Ishikawa (cell line): ENCODE data around the gene IHH.

Experiments
- CEBPB ChIP-seq: IDR thresholded peaks from 2 replicates; pipeline ENCODE4 v1.6.1; 2012
- CREB1 ChIP-seq: IDR thresholded peaks from 2 replicates; pipeline ENCODE4 v1.6.1; 2012; ENCODE audit warnings: low read depth
- EGR1 ChIP-seq: IDR thresholded peaks from 2 replicates; pipeline ENCODE4 v1.6.1; 2012
- EP300 ChIP-seq: IDR thresholded peaks from 2 replicates; pipeline ENCODE4 v1.6.1; 2012; ENCODE audit warnings: borderline replicate concordance
- FOXM1 ChIP-seq: IDR thresholded peaks from 2 replicates; pipeline ENCODE4 v1.6.1; 2012; ENCODE audit warnings: low read depth, borderline replicate concordance
- MAX ChIP-seq: IDR thresholded peaks from 2 replicates; pipeline ENCODE4 v1.6.1; 2012
- NFIC ChIP-seq: IDR thresholded peaks from 2 replicates; pipeline ENCODE4 v1.6.1; 2012
- RAD21 ChIP-seq: IDR thresholded peaks from 2 replicates; pipeline ENCODE4 v1.6.1; 2012; ENCODE audit warnings: low read depth
- REST ChIP-seq: IDR thresholded peaks from 2 replicates; pipeline ENCODE4 v1.6.1; 2012; ENCODE audit warnings: low read depth, mild to moderate bottlenecking
- TAF1 ChIP-seq: IDR thresholded peaks from 2 replicates; pipeline ENCODE4 v1.6.1; 2012; ENCODE audit warnings: low read depth, mild to moderate bottlenecking
- TCF12 ChIP-seq: IDR thresholded peaks from 2 replicates; pipeline ENCODE4 v1.6.1; 2012; ENCODE audit warnings: low read depth
- TEAD4 ChIP-seq: IDR thresholded peaks from 2 replicates; pipeline ENCODE4 v1.6.1; 2012
- USF1 ChIP-seq: IDR thresholded peaks from 2 replicates; pipeline ENCODE4 v1.6.1; 2012
- YY1 ChIP-seq: IDR thresholded peaks from 2 replicates; pipeline ENCODE4 v1.6.1; 2012; ENCODE audit warnings: low read depth
- ZBTB7A ChIP-seq: IDR thresholded peaks from 2 replicates; pipeline ENCODE4 v1.6.1; 2012; ENCODE audit warnings: low read depth

The IHH gene

GRCh38 chr2:219065484-219065883 lies 4.8 kb upstream of the IHH start:
- TF ChIP-seq RAD21 (no peak), REST (no peak), USF1 (no peak), YY1 (no peak), EP300 (no peak), ZBTB7A (no peak)

- no peak for TF ChIP-seq EGR1
- no peak for TF ChIP-seq USF1
- no peak for TF ChIP-seq NFIC
- TF ChIP-seq MAX = no peak
- no peak for TF ChIP-seq TCF12
- no peak for TF ChIP-seq REST
- TF ChIP-seq CEBPB = no peak
- no peak for TF ChIP-seq YY1
- TF ChIP-seq TEAD4 = no peak
- no peak for TF ChIP-seq ZBTB7A
- no peak for TF ChIP-seq TAF1
- no peak for TF ChIP-seq CREB1
- TF ChIP-seq RAD21 = no peak
- no peak for TF ChIP-seq EP300
Measured at GRCh38 chr2:219062081-219062480, 1.4 kb upstream of the IHH start.

- TF ChIP-seq TAF1 = no peak
- no peak for TF ChIP-seq TCF12
- TF ChIP-seq EGR1 = no peak
- TF ChIP-seq CREB1 = no peak
- TF ChIP-seq MAX = no peak
- TF ChIP-seq TEAD4 = no peak
- no peak for TF ChIP-seq CEBPB
- TF ChIP-seq USF1 = no peak
- TF ChIP-seq REST = no peak
- TF ChIP-seq NFIC = no peak
- no peak for TF ChIP-seq FOXM1
- no peak for TF ChIP-seq ZBTB7A
- TF ChIP-seq EP300 = no peak
- no peak for TF ChIP-seq YY1
- TF ChIP-seq RAD21 = no peak
Measured at GRCh38 chr2:219059725-219060682, 717 bp downstream of the IHH start.

- TF ChIP-seq EP300 = no peak
- TF ChIP-seq TAF1 = no peak
- TF ChIP-seq EGR1 = no peak
- TF ChIP-seq TCF12 = no peak
- no peak for TF ChIP-seq RAD21
- no peak for TF ChIP-seq REST
Measured at GRCh38 chr2:219059375-219059724, 1.4 kb downstream of the IHH start.
